ENCODE results near the gene HOXA10. TPM values are rescaled to one million over a fixed set of nuclear protein-coding genes. Genes with fewer than 3 reads are reported as not detected.
A peak's percentile ranks its signal among the peaks of the same experiment; 100 is the strongest.

Gene HOXA10
- total and polyA plus RNA-seq, 4 donors: 1.5 to 11.2 (median 3.5) TPM

DNA sequence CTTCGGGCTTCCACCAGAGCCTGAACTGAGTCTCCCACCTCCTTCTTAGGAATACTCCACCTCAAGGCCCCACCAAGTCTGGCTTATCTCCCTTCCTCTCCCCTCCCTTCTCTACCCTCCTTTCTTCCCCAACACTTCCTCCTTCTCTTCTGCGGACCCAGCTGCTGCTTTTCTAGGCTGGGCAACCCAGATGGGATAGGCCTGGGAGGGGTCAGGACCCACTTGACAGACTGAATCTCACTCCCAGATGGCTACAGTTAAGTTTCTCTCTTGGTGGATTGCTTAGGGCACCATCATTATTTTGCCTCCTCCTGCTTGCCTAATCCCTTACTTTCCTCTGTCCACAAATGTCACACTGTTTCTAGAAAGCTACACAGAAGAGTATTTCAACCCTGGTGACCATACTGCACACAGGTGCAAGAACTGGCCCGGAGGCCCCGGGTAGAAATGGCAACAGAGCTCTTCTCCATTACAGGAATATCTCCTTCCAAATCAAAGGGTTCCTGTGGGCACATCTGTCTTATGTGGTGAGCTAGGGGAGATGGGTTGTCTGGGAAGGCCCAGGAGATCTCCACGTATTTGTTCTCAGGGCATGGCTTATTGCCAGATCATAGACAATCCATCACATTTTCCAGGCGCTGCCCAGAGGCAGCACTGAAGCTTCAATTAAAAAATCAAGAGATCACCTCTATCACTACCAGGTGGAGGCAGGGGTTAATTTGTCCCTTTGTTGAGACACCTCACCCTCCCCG, 16.1 kb upstream of the HOXA10 start:
- Histone ChIP-seq H3K4me3 (ENCODE audit: low read length in 2 of 2) (no peak overlapping the region), H3K9me3 (ENCODE audit: control insufficient read depth, low read length) (no peaks in the 10 kb centered on the region), H3K4me1 (ENCODE audit: control insufficient read depth in 1 of 2, insufficient read depth in 2 of 2, low read length in 2 of 2) (no peaks in the 10 kb centered on the region), H3K27me3 (ENCODE audit: control insufficient read depth in 1 of 2, insufficient read depth in 2 of 2, low read length in 1 of 2) (peaks cover 0 to 2% of the 10 kb centered on the region in 2 donors), H3K27ac (ENCODE audit: low read depth in 1 of 2, low read length in 2 of 2) (no peak overlapping the region), H3K36me3 (ENCODE audit: control insufficient read depth in 1 of 2, insufficient read depth in 2 of 2, low read length in 1 of 2) (no peaks in the 10 kb centered on the region)
- DNase-seq: no peak
- 84 to 89% methylated on average over 7 of the region's 7 CpGs for WGBS, 2 donors
- no peak for ATAC-seq (ENCODE audit: low FRiP score)
- intact Hi-C loops (cut with DNase I): loop anchor here (10.0 kb wide), 2 partner anchors 725 to 905 kb away; no protein-coding TSS in a partner anchor

DNA sequence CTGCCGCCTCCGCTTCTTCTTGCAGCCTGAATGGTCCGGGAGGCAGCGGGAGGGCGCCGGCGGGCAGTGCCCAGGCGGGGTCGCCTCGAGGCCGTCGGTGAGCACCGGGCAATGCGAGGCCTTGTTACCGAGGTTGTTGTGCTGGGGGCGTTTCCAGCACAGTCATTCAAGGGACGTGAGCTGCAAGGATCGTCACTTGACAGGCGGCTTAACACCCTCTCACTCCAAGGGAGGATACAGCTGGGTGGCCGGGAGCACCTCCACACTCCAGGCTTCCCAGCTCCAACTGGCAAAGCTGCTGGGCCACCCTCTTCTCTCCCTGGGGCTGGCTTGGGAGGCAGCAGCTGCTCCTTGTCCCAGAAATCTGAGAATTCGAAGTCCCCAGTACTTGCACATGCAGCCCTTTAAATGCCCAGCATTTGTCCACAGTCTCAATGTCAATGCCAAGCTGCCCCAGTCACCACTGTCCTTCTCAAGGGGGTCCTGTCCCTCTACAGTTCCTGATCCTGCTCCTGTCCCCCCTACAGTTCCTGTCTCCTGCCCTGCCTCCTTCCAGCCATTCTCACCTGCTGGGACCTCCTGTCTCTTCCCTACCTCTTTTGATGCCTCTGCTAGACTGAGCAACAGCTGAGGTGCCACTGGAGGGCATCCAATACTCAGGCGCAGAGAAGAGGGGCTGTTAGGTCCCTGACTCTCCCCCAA, 15.3 kb upstream of the HOXA10 start:
- peak; percentile 20 to 70 for DNase-seq
- Histone ChIP-seq H3K27me3 (ENCODE audit: control insufficient read depth in 1 of 2, insufficient read depth in 2 of 2, low read length in 1 of 2) (peaks cover 0 to 2% of the 10 kb centered on the region in 2 donors), H3K4me3 (ENCODE audit: low read length in 2 of 2) (no peak overlapping the region), H3K4me1 (ENCODE audit: control insufficient read depth in 1 of 2, insufficient read depth in 2 of 2, low read length in 2 of 2) (no peaks in the 10 kb centered on the region), H3K36me3 (ENCODE audit: control insufficient read depth in 1 of 2, insufficient read depth in 2 of 2, low read length in 1 of 2) (no peaks in the 10 kb centered on the region), H3K9me3 (ENCODE audit: control insufficient read depth, low read length) (no peaks in the 10 kb centered on the region), H3K27ac (ENCODE audit: low read depth in 1 of 2, low read length in 2 of 2) (no peak overlapping the region)
- no peak for ATAC-seq (ENCODE audit: low FRiP score)
- intact Hi-C loops (cut with DNase I): no loop called here
- 41 to 54% methylated on average over 22 of the region's 22 CpGs for WGBS, 2 donors

DNA sequence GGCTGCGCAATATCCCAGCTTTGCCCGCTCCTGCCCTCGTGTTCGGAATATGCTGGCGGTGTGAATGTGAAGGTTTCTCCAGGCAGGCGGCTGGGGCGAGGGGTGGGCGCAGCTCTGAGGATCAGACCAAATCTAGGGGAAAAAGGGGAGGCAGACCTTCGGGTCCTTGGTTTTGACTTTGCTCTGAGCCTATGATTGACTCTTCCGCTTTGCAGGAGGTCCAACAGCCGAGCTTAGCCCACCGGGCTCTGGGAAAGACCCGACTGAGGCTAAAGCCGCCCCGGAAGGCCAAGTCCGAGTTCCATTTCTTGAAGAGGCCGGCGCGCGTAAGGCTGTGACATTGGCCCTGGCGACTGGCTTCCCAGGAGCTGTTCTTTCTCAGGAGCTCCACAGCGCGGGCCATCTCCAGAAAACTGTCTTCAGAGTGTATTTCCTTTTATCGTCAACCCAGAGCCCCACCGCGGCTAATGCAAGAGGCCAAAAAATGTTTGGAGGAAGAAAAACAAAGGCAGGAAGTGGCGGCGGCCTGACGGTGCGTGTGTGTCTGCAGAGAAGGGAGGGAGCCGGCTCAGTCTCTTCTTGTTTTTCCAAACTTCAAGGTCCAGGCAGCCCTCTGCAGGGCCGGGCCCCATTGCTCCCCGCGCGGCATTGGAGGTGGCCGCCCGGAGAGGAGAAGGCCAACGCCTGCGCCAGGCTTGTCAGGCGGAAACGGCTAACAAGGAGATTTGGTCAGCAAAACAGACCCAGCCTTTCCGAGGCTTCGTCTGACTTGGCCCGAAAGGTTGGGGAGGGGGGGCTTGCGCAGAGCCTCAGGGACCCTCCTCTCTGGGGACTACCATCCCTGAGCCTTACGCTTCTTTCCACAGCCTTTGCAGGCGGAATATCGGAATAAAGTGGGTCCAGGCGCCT, 14.5 kb upstream of the HOXA10 start:
- Histone ChIP-seq H3K4me1 (ENCODE audit: control insufficient read depth in 1 of 2, insufficient read depth in 2 of 2, low read length in 2 of 2) (no peaks in the 10 kb centered on the region), H3K36me3 (ENCODE audit: control insufficient read depth in 1 of 2, insufficient read depth in 2 of 2, low read length in 1 of 2) (no peaks in the 10 kb centered on the region), H3K27ac (ENCODE audit: low read depth in 1 of 2, low read length in 2 of 2) (no peak overlapping the region), H3K9me3 (ENCODE audit: control insufficient read depth, low read length) (no peaks in the 10 kb centered on the region), H3K4me3 (ENCODE audit: low read length in 2 of 2) (no peak overlapping the region), H3K27me3 (ENCODE audit: control insufficient read depth in 1 of 2, insufficient read depth in 2 of 2, low read length in 1 of 2) (peaks cover 0 to 1% of the 10 kb centered on the region in 2 donors)
- intact Hi-C loops (cut with DNase I): no loop called here
- ATAC-seq (ENCODE audit: low FRiP score) (no peak), DNase-seq (peak; percentile 62 to 80)
- WGBS, 2 donors: 12 to 20% methylated on average over 49 of the region's 49 CpGs

DNA sequence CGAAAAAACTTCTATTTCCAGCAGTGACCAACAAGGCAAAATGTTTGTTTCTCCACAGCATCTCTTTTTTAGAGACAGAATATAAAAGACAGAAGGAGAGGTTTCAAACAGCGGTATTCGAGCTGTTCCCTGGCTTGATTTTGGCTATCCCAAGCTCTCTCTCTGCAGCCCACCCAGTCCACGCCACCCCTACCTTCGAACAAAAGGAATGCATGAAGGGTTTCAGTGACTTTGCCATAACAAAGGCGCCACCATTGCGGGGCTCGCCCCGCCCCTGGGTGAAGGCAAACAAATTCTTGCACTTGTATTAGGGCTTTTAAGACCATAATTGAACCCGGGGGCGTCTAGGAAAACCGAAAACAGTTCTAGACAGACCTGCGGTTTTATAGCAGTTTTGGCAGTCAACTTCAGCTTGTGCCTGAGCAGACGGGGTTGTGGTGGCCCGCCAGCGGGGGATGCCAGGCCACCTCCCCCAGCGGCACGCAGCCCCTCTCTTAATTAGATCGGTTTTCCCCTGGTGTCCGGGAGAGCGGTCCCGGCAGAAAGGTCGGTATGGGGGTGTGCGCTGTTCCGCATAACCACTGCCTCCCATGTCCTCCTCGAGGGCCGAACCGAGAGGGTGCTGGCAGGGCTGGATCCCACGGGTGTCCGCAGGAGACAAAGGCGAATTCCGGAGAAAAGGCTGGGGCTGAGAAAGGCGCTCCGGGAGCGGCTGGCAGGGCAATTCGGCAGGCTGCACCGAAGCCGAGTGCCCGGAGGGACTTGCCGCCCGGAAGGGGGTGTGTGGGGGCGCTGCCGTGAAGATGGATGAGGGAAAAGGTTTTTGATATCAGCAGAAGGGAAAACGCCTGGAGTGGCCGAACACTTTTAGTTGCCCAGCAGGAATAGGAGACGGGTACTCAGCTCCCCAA, 13.6 kb upstream of the HOXA10 start:
- no peak overlapping the region for H3K4me3 ChIP-seq (ENCODE audit: low read length in 2 of 2)
- H3K27ac ChIP-seq (ENCODE audit: low read depth in 1 of 2, low read length in 2 of 2): no peak overlapping the region
- no peak for ATAC-seq (ENCODE audit: low FRiP score)
- H3K36me3 ChIP-seq (ENCODE audit: control insufficient read depth in 1 of 2, insufficient read depth in 2 of 2, low read length in 1 of 2): no peaks in the 10 kb centered on the region
- intact Hi-C loops (cut with DNase I): no loop called here
- peak; percentile 38 to 52 for DNase-seq
- WGBS, 2 donors: 10 to 13% methylated on average over 46 of the region's 46 CpGs
- no peaks in the 10 kb centered on the region for H3K27me3 ChIP-seq (ENCODE audit: control insufficient read depth in 1 of 2, insufficient read depth in 2 of 2, low read length in 1 of 2)
- no peaks in the 10 kb centered on the region for H3K4me1 ChIP-seq (ENCODE audit: control insufficient read depth in 1 of 2, insufficient read depth in 2 of 2, low read length in 2 of 2)
- no peaks in the 10 kb centered on the region for H3K9me3 ChIP-seq (ENCODE audit: control insufficient read depth, low read length)

DNA sequence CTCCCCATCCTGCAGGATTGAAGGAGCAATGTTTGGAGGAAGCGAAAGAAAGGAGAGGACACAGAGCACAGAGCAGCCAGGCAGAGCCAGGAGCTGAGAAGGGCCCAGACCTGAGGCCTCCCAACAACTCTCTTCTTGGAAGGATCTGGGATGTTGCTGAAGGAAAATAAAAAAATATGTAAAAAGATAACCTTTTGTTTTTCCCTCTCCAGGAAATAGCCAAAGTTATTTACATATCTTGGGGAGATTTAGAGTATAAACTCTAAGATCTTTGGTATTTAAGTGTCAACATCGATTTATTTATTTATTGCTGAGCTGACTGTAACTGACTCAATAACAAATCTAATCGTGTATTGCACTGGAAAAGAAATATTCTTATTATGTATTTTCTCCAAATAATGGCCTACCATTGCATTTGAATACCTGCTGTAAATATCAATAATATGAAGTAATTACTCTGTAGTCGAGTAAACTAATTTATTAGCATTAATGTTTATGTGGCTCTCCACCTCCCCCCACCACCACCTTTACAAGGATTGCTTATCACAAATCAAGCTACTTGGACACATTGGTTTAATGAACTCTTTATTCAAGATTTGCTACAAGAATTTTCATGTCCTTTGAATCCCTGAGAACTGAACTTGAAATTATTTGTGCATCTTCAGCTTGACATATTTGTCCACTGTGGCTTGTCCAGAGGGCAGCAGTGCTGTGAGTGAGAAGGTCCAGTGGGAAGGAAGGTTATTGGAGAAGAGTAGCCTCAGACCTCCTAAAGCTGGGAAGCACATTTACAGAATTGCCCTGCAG, 12.8 kb upstream of the HOXA10 start:
- H3K27ac ChIP-seq (ENCODE audit: low read depth in 1 of 2, low read length in 2 of 2): no peak overlapping the region
- intact Hi-C loops (cut with DNase I): no loop called here
- no peak overlapping the region for H3K4me3 ChIP-seq (ENCODE audit: low read length in 2 of 2)
- H3K27me3 ChIP-seq (ENCODE audit: control insufficient read depth in 1 of 2, insufficient read depth in 2 of 2, low read length in 1 of 2): no peaks in the 10 kb centered on the region
- ATAC-seq (ENCODE audit: low FRiP score) (no peak), DNase-seq (no peak)
- H3K4me1 ChIP-seq (ENCODE audit: control insufficient read depth in 1 of 2, insufficient read depth in 2 of 2, low read length in 2 of 2): no peaks in the 10 kb centered on the region
- 53 to 62% methylated on average over 4 of the region's 4 CpGs for WGBS, 2 donors
- no peaks in the 10 kb centered on the region for H3K9me3 ChIP-seq (ENCODE audit: control insufficient read depth, low read length)
- H3K36me3 ChIP-seq (ENCODE audit: control insufficient read depth in 1 of 2, insufficient read depth in 2 of 2, low read length in 1 of 2): no peaks in the 10 kb centered on the region

DNA sequence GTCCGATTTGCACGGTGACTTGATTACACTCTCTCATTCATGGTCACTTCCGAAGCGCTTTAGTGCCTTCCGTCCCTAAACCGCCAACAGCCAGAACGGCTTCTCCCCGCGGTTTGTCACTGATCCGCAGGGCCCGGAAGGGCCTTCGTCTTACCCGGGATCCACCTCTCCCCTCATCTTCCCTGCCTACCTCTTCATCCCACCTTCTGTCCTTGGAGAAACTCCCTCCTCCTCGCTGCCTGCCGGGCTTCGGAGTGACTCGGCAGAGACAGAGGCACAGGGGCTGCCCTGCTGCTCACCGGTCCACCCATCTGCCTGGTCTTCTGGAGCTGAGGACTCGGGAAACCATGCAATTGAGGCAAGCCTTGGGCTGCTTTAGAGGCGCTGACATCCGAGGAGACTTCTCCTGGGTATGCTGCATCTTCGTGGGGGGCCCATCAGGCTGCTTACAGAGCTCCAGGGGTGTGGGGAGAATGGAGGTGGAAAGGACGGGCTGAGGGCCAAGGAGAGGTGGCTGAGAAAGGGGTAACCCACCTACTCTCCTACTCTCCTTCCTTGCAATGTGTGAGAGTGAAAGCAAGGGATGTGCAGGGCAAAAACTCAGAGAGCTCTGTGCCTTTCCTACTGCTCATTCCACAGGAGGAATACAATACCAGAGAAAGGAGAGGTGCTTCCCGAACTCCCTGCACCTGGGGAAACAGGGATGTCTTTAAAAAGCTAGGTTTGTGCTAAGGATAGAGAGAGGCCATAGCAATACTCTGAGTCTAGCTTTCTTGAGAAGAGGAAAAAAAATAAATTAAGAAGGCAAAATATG, 11.9 kb upstream of the HOXA10 start:
- 20 to 23% methylated on average over 24 of the region's 24 CpGs for WGBS, 2 donors
- Histone ChIP-seq H3K4me1 (ENCODE audit: control insufficient read depth in 1 of 2, insufficient read depth in 2 of 2, low read length in 2 of 2) (no peaks in the 10 kb centered on the region), H3K27ac (ENCODE audit: low read depth in 1 of 2, low read length in 2 of 2) (no peak overlapping the region), H3K4me3 (ENCODE audit: low read length in 2 of 2) (no peak overlapping the region), H3K9me3 (ENCODE audit: control insufficient read depth, low read length) (no peaks in the 10 kb centered on the region), H3K36me3 (ENCODE audit: control insufficient read depth in 1 of 2, insufficient read depth in 2 of 2, low read length in 1 of 2) (no peaks in the 10 kb centered on the region), H3K27me3 (ENCODE audit: control insufficient read depth in 1 of 2, insufficient read depth in 2 of 2, low read length in 1 of 2) (no peaks in the 10 kb centered on the region)
- intact Hi-C loops (cut with DNase I): no loop called here
- DNase-seq (peak; percentile 25 to 63), ATAC-seq (ENCODE audit: low FRiP score) (no peak)

All from aorta (tissue), 5 donors.